Liver (tissue), 9 donors: ENCODE data around the gene FUT7. TPM values are rescaled to one million over a fixed set of nuclear protein-coding genes. Genes with fewer than 3 reads are reported as not detected.

Source experiments
- DNase-seq: peaks from one replicate; pipeline ENCODE4 v3.0.0-alpha.2; 2017; ENCODE audit warnings: low spot score
- H3K27ac ChIP-seq, 2 donors: one replicate each; pipeline ENCODE4 v1.7.0; 2013; ENCODE audit warnings: inconsistent platforms in 2 of 2, low read length in 2 of 2, control low read depth in 1 of 2, low read depth in 1 of 2, mild to moderate bottlenecking in 1 of 2
- H3K27me3 ChIP-seq, 4 donors: one replicate each; pipeline versions ENCODE4 v1.6.1 to v1.7.0; 2013; ENCODE audit warnings: low read length in 3 of 4, inconsistent platforms in 1 of 4, mild to moderate bottlenecking in 1 of 4, moderate library complexity in 1 of 4; ENCODE audit not compliant: control insufficient read depth in 4 of 4, insufficient read depth in 4 of 4
- H3K36me3 ChIP-seq, 4 donors: one replicate each; pipeline versions ENCODE4 v1.6.1 to v1.7.0; 2013; ENCODE audit warnings: low read length in 3 of 4, mild to moderate bottlenecking in 3 of 4, low read depth in 1 of 4, moderate library complexity in 1 of 4; ENCODE audit not compliant: control insufficient read depth in 4 of 4, insufficient read depth in 3 of 4
- H3K4me1 ChIP-seq, 4 donors: one replicate each; pipeline versions ENCODE4 v1.6.1 to v1.7.0; 2013; ENCODE audit warnings: low read length in 3 of 4, mild to moderate bottlenecking in 3 of 4, moderate library complexity in 1 of 4; ENCODE audit not compliant: control insufficient read depth in 4 of 4, insufficient read depth in 4 of 4
- H3K4me3 ChIP-seq, 3 donors: one replicate each; pipeline versions ENCODE4 v1.6.1 to v1.7.0; 2013; ENCODE audit warnings: low read length in 3 of 3, control low read depth in 1 of 3, low read depth in 1 of 3, mild to moderate bottlenecking in 1 of 3
- H3K9ac ChIP-seq, 2 donors: one replicate each; pipeline ENCODE4 v1.7.0; 2013; ENCODE audit warnings: low read length in 2 of 2, mild to moderate bottlenecking in 2 of 2, moderate library complexity in 2 of 2, control low read depth in 1 of 2, low read depth in 1 of 2
- H3K9me3 ChIP-seq, 4 donors: one replicate each; pipeline versions ENCODE4 v1.6.1 to v1.7.0; 2013; ENCODE audit warnings: low read length in 3 of 4; ENCODE audit not compliant: control insufficient read depth in 4 of 4
- EGR1 ChIP-seq, 2 donors: IDR thresholded peaks; 2 replicates each; pipeline ENCODE4 v1.6.1; 2016 to 2018; ENCODE audit warnings: antibody characterized with exemption in 2 of 2, low read depth in 2 of 2
- FOXA1 ChIP-seq: IDR thresholded peaks from 2 replicates; pipeline ENCODE4 v1.6.1; 2016; ENCODE audit warnings: antibody characterized with exemption
- GABPA ChIP-seq, 2 donors: IDR thresholded peaks in 1 of 2; conservative IDR thresholded peaks in 1 of 2; 2 replicates each; pipeline ENCODE4 v1.6.1; 2016; ENCODE audit warnings: antibody characterized with exemption in 2 of 2, mild to moderate bottlenecking in 1 of 2, moderate library complexity in 1 of 2
- HNF4A ChIP-seq, 2 donors: conservative IDR thresholded peaks; 2 replicates each; pipeline ENCODE4 v1.6.1; 2016; ENCODE audit warnings: antibody characterized with exemption in 2 of 2, mild to moderate bottlenecking in 2 of 2
- HNF4G ChIP-seq: IDR thresholded peaks from 2 replicates; pipeline ENCODE4 v1.6.1; 2016; ENCODE audit warnings: antibody characterized with exemption
- RAD21 ChIP-seq, 2 donors: IDR thresholded peaks; 2 replicates each; pipeline ENCODE4 v1.6.1; 2016; ENCODE audit warnings: antibody characterized with exemption in 2 of 2, mild to moderate bottlenecking in 2 of 2
- SP1 ChIP-seq: IDR thresholded peaks from 2 replicates; pipeline ENCODE4 v1.6.1; 2018; ENCODE audit warnings: antibody characterized with exemption, mild to moderate bottlenecking
- TAF1 ChIP-seq: conservative IDR thresholded peaks from 2 replicates; pipeline ENCODE4 v1.6.1; 2016; ENCODE audit warnings: antibody characterized with exemption, mild to moderate bottlenecking
- YY1 ChIP-seq: IDR thresholded peaks from 2 replicates; pipeline ENCODE4 v1.6.1; 2016; ENCODE audit warnings: antibody characterized with exemption, mild to moderate bottlenecking
- WGBS: extraction: QIAGEN DNeasy Blood & Tissue Kit; methylation state at CpG from one replicate; pipeline ENCODE4 v1.1.7; 2013; 5-methylcytosine and 5-hydroxymethylcytosine counted together
- polyA plus RNA-seq, 2 donors: library from polyadenylated mRNA; stranded (reverse) in 1 of 2; unstranded in 1 of 2; fragments of 200-250 nt in 1 of 2; fragments of >200 nt in 1 of 2; fragmentation: Nextera tagmentation in 1 of 2; extraction: Ambion mirVana in 1 of 2; gene quantifications; one replicate each; pipeline versions ENCODE4 v1.2.1 to v1.2.3, GENCODE V29; 2013 to 2015
- total RNA-seq, 2 donors: library from RNA; depleted of rRNA; stranded (reverse); fragments of >200 nt; gene quantifications; one replicate each; pipeline ENCODE4 v1.2.3, GENCODE V29; 2014
- TF ChIP-seq, protein P1 (sequence below): IDR thresholded peaks from 2 replicates; pipeline ENCODE4 v1.6.1; 2016; ENCODE audit warnings: antibody characterized with exemption
- TF ChIP-seq, protein P2 (sequence below): IDR thresholded peaks from 2 replicates; pipeline ENCODE4 v1.6.1; 2016; ENCODE audit warnings: antibody characterized with exemption
- TF ChIP-seq, protein P3 (sequence below): IDR thresholded peaks from 2 replicates; pipeline ENCODE4 v1.6.1; 2016; ENCODE audit warnings: antibody characterized with exemption, mild to moderate bottlenecking
- TF ChIP-seq, protein P4 (sequence below): IDR thresholded peaks from 2 replicates; pipeline ENCODE4 v1.6.1; 2016; ENCODE audit warnings: antibody characterized with exemption
- TF ChIP-seq, protein P5 (sequence below): fragments of 150-350 bp; IDR thresholded peaks from 2 replicates; pipeline ENCODE4 v1.5.1; 2017; ENCODE audit warnings: improper control_type of control experiment, low read depth, low read length; ENCODE audit not compliant: missing input control
- donor health status: healthy.
- donor health status: healthy.
- donor health status: healthy.
- donor health status: healthy.
- donor health status: healthy.

The FUT7 gene
- total and polyA plus RNA-seq, 4 donors, result 0.14 to 0.67 (median 0.37) TPM; not detected in 1

DNA sequence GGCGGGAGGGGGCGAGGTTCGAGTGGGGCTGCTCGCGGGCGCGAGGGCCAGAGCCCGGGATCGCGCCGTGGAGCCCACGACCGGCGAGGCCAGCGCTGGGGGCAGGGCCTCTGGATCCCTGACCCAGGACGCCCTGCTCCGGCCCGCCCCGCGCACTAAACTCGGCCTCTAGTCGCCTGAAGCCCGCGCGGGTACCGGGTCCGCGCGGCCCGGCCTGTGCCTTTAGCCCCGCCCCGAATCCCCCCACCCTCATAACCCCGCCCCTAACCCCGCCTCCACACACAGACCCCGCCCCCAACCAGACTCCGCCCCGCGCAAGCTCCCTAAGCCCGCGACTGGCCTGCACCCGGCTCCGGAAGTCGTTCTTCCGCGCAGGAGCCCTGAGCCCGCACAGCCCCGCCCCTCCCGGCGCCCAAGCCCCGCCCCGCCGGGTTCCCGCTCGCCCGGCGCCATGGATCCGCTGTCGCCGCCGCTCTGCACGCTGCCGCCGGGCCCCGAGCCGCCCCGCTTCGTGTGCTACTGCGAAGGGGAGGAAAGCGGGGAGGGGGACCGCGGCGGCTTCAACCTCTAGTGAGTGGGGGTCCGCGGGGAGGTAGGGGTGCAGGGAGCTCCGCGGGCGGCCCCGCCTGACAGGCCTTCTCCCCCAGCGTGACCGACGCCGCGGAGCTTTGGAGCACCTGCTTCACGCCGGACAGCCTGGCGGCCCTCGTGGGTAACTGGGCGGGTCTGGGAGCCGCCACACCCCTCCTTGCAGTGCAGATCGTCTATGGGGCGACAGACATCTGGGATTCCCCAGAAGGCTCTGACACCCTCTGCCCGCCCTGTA, 39.7 kb downstream of the FUT7 start, which contains the start of gene PAXX:
Gene PAXX (plus strand): TSS at position 430 of the 826 bp plus-strand sequence. CDS start 22 bp downstream, at position 452.
- Histone ChIP-seq H3K27ac (peak within 1 kb of the TSS; percentile 52 to 67), H3K4me1 (peaks cover 7 to 28% (median 13%) of the 10 kb centered on the region in 4 donors), H3K36me3 (peaks cover 0 to 3% (median 0%) of the 10 kb centered on the region in 4 donors), H3K9ac (peak within 1 kb of the TSS in 1 of 2 donors; percentile 92), H3K27me3 (no peaks in the 10 kb centered on the region), H3K4me3 (peak within 1 kb of the TSS; percentile 61 to 81 (median 79)), H3K9me3 (no peaks in the 10 kb centered on the region)
- TF ChIP-seq YY1 (peak; percentile 33), GABPA (IDR thresholded peaks at IDR 0.05 in 1 of 2, conservative IDR thresholded peaks at IDR 0.05 in 1 of 2) (peak in 1 of 2 donors; percentile 36), HNF4A (conservative IDR thresholded peaks at IDR 0.05) (no peak)
- 2% methylated on average over 92 of the region's 92 CpGs for WGBS
- DNase-seq, result peak; percentile 91

DNA sequence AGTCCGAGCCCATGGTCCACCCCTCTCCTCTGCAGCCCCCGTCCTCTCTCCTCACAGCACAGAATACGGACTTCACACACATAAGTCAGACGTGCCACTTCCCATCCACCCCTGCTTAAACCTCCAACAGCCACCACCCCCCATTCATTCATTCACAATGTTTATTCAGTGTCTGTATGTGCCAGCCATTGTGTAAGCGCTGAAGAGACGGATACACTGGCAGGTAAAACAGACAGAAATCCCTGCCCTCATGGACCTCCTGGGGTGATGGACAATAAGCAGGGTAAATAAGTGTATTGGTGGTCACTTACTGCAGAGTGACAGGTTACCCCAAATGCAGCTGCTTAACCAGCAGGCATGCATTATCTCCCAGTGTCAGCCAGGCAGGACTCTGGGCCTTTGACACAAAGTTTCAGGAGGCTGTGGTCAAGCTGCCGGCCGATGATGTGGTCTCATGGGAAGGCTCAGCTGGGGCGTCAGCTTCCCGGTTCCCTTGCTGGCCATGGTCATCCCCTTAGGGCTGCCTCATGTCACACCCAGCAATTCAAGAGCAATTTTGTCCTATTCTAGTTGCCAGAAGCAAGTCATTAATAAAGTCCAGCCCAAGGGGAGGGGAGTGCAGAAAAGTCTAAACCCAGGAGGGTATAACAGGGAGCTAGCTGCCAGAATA, 41.5 kb downstream of the FUT7 start:
- 82% methylated on average over 10 of the region's 10 CpGs for WGBS
- Histone ChIP-seq H3K4me3 (no peak overlapping the region), H3K9ac (no peak overlapping the region), H3K4me1 (peaks cover 7 to 15% (median 11%) of the 10 kb centered on the region in 4 donors), H3K9me3 (no peaks in the 10 kb centered on the region), H3K27ac (no peak overlapping the region), H3K27me3 (no peaks in the 10 kb centered on the region), H3K36me3 (peaks cover 0 to 3% (median 0%) of the 10 kb centered on the region in 4 donors)
- no peak for DNase-seq
- TF ChIP-seq HNF4G (no peak), GABPA (IDR thresholded peaks at IDR 0.05 in 1 of 2, conservative IDR thresholded peaks at IDR 0.05 in 1 of 2) (no peak), RAD21 (IDR thresholded peaks at IDR 0.05) (no peak), YY1 (no peak), TAF1 (no peak), SP1 (no peak), FOXA1 (no peak), HNF4A (conservative IDR thresholded peaks at IDR 0.05) (no peak), EGR1 (IDR thresholded peaks at IDR 0.05; ENCODE audit: low read depth in 2 of 2) (no peak)
- TF ChIP-seq, protein P1, sequence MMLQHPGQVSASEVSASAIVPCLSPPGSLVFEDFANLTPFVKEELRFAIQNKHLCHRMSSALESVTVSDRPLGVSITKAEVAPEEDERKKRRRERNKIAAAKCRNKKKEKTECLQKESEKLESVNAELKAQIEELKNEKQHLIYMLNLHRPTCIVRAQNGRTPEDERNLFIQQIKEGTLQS, result no peak
- TF ChIP-seq, protein P2, sequence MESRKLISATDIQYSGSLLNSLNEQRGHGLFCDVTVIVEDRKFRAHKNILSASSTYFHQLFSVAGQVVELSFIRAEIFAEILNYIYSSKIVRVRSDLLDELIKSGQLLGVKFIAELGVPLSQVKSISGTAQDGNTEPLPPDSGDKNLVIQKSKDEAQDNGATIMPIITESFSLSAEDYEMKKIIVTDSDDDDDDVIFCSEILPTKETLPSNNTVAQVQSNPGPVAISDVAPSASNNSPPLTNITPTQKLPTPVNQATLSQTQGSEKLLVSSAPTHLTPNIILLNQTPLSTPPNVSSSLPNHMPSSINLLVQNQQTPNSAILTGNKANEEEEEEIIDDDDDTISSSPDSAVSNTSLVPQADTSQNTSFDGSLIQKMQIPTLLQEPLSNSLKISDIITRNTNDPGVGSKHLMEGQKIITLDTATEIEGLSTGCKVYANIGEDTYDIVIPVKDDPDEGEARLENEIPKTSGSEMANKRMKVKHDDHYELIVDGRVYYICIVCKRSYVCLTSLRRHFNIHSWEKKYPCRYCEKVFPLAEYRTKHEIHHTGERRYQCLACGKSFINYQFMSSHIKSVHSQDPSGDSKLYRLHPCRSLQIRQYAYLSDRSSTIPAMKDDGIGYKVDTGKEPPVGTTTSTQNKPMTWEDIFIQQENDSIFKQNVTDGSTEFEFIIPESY, result no peak
- TF ChIP-seq, protein P3, sequence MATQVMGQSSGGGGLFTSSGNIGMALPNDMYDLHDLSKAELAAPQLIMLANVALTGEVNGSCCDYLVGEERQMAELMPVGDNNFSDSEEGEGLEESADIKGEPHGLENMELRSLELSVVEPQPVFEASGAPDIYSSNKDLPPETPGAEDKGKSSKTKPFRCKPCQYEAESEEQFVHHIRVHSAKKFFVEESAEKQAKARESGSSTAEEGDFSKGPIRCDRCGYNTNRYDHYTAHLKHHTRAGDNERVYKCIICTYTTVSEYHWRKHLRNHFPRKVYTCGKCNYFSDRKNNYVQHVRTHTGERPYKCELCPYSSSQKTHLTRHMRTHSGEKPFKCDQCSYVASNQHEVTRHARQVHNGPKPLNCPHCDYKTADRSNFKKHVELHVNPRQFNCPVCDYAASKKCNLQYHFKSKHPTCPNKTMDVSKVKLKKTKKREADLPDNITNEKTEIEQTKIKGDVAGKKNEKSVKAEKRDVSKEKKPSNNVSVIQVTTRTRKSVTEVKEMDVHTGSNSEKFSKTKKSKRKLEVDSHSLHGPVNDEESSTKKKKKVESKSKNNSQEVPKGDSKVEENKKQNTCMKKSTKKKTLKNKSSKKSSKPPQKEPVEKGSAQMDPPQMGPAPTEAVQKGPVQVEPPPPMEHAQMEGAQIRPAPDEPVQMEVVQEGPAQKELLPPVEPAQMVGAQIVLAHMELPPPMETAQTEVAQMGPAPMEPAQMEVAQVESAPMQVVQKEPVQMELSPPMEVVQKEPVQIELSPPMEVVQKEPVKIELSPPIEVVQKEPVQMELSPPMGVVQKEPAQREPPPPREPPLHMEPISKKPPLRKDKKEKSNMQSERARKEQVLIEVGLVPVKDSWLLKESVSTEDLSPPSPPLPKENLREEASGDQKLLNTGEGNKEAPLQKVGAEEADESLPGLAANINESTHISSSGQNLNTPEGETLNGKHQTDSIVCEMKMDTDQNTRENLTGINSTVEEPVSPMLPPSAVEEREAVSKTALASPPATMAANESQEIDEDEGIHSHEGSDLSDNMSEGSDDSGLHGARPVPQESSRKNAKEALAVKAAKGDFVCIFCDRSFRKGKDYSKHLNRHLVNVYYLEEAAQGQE, result no peak
- TF ChIP-seq, protein P4, sequence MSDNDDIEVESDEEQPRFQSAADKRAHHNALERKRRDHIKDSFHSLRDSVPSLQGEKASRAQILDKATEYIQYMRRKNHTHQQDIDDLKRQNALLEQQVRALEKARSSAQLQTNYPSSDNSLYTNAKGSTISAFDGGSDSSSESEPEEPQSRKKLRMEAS, result no peak
- TF ChIP-seq, protein P5, sequence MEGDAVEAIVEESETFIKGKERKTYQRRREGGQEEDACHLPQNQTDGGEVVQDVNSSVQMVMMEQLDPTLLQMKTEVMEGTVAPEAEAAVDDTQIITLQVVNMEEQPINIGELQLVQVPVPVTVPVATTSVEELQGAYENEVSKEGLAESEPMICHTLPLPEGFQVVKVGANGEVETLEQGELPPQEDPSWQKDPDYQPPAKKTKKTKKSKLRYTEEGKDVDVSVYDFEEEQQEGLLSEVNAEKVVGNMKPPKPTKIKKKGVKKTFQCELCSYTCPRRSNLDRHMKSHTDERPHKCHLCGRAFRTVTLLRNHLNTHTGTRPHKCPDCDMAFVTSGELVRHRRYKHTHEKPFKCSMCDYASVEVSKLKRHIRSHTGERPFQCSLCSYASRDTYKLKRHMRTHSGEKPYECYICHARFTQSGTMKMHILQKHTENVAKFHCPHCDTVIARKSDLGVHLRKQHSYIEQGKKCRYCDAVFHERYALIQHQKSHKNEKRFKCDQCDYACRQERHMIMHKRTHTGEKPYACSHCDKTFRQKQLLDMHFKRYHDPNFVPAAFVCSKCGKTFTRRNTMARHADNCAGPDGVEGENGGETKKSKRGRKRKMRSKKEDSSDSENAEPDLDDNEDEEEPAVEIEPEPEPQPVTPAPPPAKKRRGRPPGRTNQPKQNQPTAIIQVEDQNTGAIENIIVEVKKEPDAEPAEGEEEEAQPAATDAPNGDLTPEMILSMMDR, result no peak
